ENCODE data around the gene SPNS3. TPM values are rescaled to one million over a fixed set of nuclear protein-coding genes. Genes with fewer than 3 reads are reported as not detected.

Gene SPNS3
- total and polyA plus RNA-seq, 2 donors from 2014 or later = 1.4 to 3.7 TPM

- peak; percentile 87 for TF ChIP-seq CTCF (IDR thresholded peaks at IDR 0.05; ENCODE audit: borderline replicate concordance, extremely low read depth, insufficient read depth)
- DNase-seq (peak in 4 of 5 donors; percentile 71 to 91 (median 82)), FAIRE-seq (peak; percentile 87)
- Histone ChIP-seq H3K9ac (ENCODE audit: low read length in 3 of 3) (no peak overlapping the region), H3K27me3 (ENCODE audit: control insufficient read depth, insufficient read depth, low read length) (no peaks in the 10 kb centered on the region), H3K4me3 (ENCODE audit: low read length in 3 of 3) (no peak overlapping the region), H3K36me3 (ENCODE audit: control insufficient read depth in 2 of 3, insufficient read depth in 3 of 3, low read length in 3 of 3) (no peaks in the 10 kb centered on the region), H3K9me3 (ENCODE audit: control insufficient read depth in 2 of 3, insufficient read depth in 1 of 3, low read length in 3 of 3) (no peaks in the 10 kb centered on the region), H3K4me1 (ENCODE audit: control insufficient read depth in 2 of 3, insufficient read depth in 2 of 3, low read depth in 1 of 3, low read length in 3 of 3) (peaks cover 0 to 2% (median 0%) of the 10 kb centered on the region in 3 donors), H3K27ac (ENCODE audit: low read depth in 2 of 2, low read length in 2 of 2) (no peak overlapping the region)
- intact Hi-C loops (cut with DNase I) = no loop called here
These were observed 13.0 kb upstream of the SPNS3 start for GRCh38 chr17:4420692-4421131.

GRCh38 chr17:4422864-4423263, 10.9 kb upstream of the SPNS3 start:
- Histone ChIP-seq H3K4me3 (ENCODE audit: low read length in 3 of 3) (no peak overlapping the region), H3K4me1 (ENCODE audit: control insufficient read depth in 2 of 3, insufficient read depth in 2 of 3, low read depth in 1 of 3, low read length in 3 of 3) (peaks cover 0 to 2% (median 0%) of the 10 kb centered on the region in 3 donors), H3K9ac (ENCODE audit: low read length in 3 of 3) (no peak overlapping the region), H3K27me3 (ENCODE audit: control insufficient read depth, insufficient read depth, low read length) (no peaks in the 10 kb centered on the region), H3K9me3 (ENCODE audit: control insufficient read depth in 2 of 3, insufficient read depth in 1 of 3, low read length in 3 of 3) (no peaks in the 10 kb centered on the region), H3K36me3 (ENCODE audit: control insufficient read depth in 2 of 3, insufficient read depth in 3 of 3, low read length in 3 of 3) (no peaks in the 10 kb centered on the region), H3K27ac (ENCODE audit: low read depth in 2 of 2, low read length in 2 of 2) (no peak overlapping the region)
- intact Hi-C loops (cut with DNase I) = no loop called here
- TF ChIP-seq CTCF (IDR thresholded peaks at IDR 0.05; ENCODE audit: borderline replicate concordance, extremely low read depth, insufficient read depth) = no peak
- no peak for DNase-seq
- no peak for FAIRE-seq

- Histone ChIP-seq H3K27me3 (ENCODE audit: control insufficient read depth, insufficient read depth, low read length) (no peaks in the 10 kb centered on the region), H3K36me3 (ENCODE audit: control insufficient read depth in 2 of 3, insufficient read depth in 3 of 3, low read length in 3 of 3) (no peaks in the 10 kb centered on the region), H3K9me3 (ENCODE audit: control insufficient read depth in 2 of 3, insufficient read depth in 1 of 3, low read length in 3 of 3) (no peaks in the 10 kb centered on the region), H3K4me1 (ENCODE audit: control insufficient read depth in 2 of 3, insufficient read depth in 2 of 3, low read depth in 1 of 3, low read length in 3 of 3) (peaks cover 0 to 2% (median 0%) of the 10 kb centered on the region in 3 donors), H3K4me3 (ENCODE audit: low read length in 3 of 3) (no peak overlapping the region), H3K9ac (ENCODE audit: low read length in 3 of 3) (no peak overlapping the region), H3K27ac (ENCODE audit: low read depth in 2 of 2, low read length in 2 of 2) (no peak overlapping the region)
- DNase-seq (no peak), FAIRE-seq (no peak)
- TF ChIP-seq CTCF (IDR thresholded peaks at IDR 0.05; ENCODE audit: borderline replicate concordance, extremely low read depth, insufficient read depth) = no peak
- intact Hi-C loops (cut with DNase I) = no loop called here
These were observed 8.3 kb upstream of the SPNS3 start for GRCh38 chr17:4425398-4425797.
